ENCODE data around the gene TBC1D16.
"Not testable (repeated sequence)": the region's sequence is repeated elsewhere in the genome, so short reads cannot be mapped to it uniquely, and the experiment has no call there.

Gene TBC1D16

DNA sequence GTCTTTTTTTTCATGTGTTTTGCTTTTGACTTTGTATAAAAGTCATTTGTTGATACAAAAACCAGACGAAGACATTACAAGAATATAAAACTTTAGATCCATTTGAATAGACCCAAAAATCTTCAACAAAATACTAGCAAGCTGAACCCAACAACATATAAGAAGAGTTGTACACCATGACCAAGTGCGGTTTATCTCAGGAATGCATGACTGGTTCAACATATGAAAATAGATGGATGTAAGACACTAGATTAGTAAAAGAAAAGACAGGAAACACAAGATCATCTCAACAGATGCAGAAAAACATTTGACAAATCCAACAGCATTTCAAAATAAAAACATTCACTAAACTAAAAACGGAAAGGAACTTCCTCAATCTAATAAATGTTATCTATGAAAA lies 69.0 kb downstream of the TBC1D16 start:
- TF ChIP-seq, protein P1, sequence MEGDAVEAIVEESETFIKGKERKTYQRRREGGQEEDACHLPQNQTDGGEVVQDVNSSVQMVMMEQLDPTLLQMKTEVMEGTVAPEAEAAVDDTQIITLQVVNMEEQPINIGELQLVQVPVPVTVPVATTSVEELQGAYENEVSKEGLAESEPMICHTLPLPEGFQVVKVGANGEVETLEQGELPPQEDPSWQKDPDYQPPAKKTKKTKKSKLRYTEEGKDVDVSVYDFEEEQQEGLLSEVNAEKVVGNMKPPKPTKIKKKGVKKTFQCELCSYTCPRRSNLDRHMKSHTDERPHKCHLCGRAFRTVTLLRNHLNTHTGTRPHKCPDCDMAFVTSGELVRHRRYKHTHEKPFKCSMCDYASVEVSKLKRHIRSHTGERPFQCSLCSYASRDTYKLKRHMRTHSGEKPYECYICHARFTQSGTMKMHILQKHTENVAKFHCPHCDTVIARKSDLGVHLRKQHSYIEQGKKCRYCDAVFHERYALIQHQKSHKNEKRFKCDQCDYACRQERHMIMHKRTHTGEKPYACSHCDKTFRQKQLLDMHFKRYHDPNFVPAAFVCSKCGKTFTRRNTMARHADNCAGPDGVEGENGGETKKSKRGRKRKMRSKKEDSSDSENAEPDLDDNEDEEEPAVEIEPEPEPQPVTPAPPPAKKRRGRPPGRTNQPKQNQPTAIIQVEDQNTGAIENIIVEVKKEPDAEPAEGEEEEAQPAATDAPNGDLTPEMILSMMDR (IDR thresholded peaks at IDR 0.05; ENCODE audit: low read depth, low read length), result no peak
- no peak overlapping the region for H3K4me3 ChIP-seq (ENCODE audit: low read depth, low read length)

DNA sequence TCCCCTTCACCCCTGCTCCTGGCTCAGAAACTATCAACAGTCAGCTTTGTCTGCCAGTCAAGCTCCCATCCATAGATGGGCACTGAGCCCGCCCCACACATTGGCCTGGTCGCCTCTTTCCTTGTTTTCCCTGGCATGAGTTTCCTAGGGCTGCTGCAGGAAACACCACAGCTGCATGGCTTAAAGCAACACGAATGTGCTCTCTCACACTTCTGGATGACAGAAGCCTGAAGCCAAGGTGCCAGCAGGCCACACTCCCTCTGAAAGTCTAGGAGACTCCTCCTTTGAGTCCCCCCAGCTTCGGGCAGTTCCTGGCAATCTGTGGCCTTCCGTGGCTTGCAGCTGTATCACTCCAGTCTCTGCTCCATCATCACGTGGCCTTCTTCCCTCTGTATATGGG lies 69.9 kb downstream of the TBC1D16 start:
- TF ChIP-seq, protein P1 (IDR thresholded peaks at IDR 0.05; ENCODE audit: low read depth, low read length), result no peak
- H3K4me3 ChIP-seq (ENCODE audit: low read depth, low read length), result no peak overlapping the region

DNA sequence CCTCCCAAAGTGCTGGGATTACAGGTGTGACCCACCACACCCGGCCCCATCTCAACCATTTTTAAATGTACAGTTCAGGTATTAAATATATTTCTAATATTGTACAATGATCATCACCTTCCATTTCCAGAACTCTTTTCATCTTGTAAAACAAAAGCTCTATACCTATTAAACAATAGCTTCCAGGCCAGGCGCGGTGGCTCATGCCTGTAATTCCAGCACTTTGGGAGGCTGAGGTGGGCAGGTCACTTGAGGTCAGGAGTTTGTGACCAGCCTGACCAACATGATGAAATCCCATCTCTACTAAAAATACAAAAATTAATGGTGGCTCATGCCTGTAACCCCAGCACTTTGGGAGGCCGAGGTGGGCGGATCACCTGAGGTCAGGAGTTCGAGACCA lies 73.2 kb downstream of the TBC1D16 start:
- H3K4me3 ChIP-seq (ENCODE audit: low read depth, low read length), result not testable (repeated sequence)

DNA sequence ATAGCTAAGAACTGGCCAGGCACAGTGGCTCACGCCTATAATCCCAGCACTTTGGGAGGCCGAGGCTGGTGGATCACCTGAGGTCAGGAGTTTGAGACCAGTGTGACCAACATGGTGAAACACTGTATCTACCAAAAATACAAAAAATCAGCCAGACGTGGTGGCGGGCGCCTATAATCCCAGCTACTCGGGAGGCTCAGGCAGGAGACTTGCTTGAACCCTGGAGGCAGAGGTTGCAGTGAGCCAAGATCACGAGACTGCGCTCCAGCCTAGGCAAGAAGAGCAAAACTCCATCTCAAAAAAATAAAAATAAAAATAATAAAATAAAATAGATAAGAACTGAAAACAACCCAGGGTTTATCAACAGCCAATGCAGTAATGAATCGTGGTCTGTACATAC lies 74.1 kb downstream of the TBC1D16 start:
- not testable (repeated sequence) for H3K4me3 ChIP-seq (ENCODE audit: low read depth, low read length)

DNA sequence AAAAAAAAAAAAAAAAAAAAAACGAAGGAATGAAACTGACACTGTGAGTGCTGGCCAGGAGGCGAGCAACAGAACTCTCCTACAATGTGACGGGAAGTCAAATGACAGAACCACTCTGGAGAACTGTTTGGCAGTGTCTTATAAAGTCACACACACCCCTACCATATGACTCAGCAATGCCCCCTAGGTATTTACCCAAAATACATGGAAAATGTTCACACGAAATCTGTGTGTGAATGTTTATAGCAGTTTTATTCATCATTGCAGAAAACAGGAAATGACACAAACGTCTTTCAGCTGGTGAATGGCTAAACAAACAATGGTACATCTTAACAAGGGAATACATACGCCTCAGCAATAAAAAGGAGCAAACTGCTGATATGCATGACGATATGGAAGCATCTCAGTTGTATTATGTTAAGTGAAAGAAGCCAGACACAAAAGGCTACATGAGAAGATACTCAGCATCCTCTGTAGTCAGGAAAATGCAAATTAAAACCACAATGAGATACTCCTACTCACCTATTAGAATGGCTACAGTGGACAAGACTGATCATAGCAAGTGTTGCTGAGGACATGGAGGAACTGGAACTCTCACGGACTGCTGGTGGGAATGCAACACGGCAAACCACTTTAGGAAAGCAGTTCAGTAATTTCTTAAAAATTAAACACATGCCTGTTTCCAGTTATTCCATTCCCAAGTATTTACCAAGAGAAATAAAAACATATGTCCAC lies 74.7 kb downstream of the TBC1D16 start:
- H3K4me3 ChIP-seq (ENCODE audit: low read depth, low read length), result no peak overlapping the region
- TF ChIP-seq, protein P1 (IDR thresholded peaks at IDR 0.05; ENCODE audit: low read depth, low read length), result no peak

DNA sequence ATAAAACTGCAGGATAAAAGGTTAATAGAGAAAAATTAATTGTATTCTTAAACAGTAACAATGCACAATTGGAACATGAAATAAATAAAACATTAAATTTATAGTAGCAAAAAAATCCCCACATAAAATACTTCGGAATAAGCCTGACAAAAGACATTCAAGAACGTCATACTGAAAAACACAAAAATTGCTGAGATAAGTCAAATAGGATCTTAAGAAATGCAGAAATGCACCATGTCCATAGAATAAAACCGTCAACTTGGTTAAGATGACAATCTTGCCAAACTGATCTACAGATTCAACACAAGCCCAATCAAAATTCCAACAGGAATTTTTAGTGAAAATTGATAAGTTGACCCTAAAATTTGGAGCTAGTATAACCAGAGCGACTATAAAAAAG lies 76.6 kb downstream of the TBC1D16 start:
- no peak overlapping the region for H3K4me3 ChIP-seq (ENCODE audit: low read depth, low read length)
- TF ChIP-seq, protein P1 (IDR thresholded peaks at IDR 0.05; ENCODE audit: low read depth, low read length), result no peak

DNA sequence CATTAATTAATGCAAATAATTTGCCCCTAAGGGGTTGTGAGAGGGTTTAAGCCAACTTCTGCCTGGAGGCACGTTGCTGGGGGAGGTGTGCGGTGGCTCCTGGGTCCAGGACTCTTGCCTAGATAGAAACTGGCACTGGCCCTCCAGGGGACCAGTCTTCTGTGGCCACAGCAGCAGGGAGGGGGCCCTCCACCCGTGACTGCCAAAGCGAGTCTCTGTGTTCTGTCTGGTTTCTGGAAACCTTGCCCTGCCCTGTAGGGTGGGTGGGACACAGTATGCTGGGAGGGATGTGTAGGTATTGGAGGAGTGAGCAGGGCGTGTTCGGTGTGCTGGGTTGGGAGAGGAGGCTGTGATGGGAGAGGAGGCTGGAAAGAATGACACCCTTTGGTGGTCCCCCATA lies 78.8 kb downstream of the TBC1D16 start:
- TF ChIP-seq, protein P1 (IDR thresholded peaks at IDR 0.05; ENCODE audit: low read depth, low read length), result no peak
- no peak overlapping the region for H3K4me3 ChIP-seq (ENCODE audit: low read depth, low read length)

DNA sequence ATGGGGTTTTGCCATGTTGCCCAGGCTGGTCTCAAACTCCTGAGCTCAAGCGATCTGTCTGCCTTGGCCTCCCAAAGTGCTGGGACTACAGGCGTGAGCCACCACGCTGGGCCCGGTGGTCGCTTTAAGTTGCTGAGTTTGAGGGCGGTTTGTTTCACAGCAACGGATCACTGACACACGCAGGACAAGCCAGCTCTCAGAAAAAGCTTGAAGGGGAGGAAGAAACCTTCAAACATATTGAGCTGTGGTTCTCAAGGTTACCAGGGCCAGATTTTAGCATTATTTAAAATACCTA lies 79.3 kb downstream of the TBC1D16 start:
- H3K4me3 ChIP-seq (ENCODE audit: low read depth, low read length), result not testable (repeated sequence)

DNA sequence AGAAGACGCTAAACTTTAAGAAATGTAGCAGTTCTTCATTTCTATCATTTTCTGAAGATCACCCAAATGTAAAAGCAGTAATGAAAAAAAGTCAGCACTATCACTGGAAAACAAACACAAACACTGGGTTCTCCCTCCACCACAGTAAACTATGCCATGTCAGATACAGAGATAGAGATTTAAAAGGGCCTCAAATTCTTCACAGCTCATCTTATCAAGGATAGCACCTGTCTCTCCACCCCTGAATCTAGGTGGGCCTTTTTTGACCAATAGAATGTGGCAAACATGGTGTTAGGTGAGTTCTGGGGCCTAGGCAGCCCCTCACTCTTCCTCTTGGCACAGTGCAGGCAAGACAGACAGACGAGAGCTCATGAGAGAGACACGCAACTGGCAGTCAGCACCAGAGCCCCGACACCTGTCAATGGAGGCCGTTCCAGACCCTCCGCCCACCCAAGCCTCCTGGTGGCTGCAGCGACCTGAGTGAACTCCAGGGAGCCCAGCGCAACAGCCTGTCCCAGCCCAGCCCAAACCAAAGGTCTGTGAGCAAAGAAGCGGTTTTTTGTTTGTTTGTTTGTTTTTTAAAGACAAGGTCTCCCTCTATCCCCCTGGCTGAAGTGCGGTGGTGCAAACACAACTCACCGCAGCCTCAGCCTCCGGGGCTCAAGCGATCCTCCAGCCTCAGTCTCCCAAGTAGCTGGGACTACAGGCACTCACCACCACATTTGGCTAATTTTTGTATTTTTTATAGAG lies 79.8 kb downstream of the TBC1D16 start:
- TF ChIP-seq, protein P1 (IDR thresholded peaks at IDR 0.05; ENCODE audit: low read depth, low read length), result no peak
- no peak overlapping the region for H3K4me3 ChIP-seq (ENCODE audit: low read depth, low read length)

Measured in WI38 (cell line).